ENCODE measurements around the gene VASH1.
"Not testable (repeated sequence)": the region's sequence is repeated elsewhere in the genome, so short reads cannot be mapped to it uniquely, and the experiment has no call there.

Gene VASH1

GRCh38 chr14:76721506-76721905 is 39.8 kb upstream of the VASH1 start:
- H3K4me3 ChIP-seq (ENCODE audit: low read depth, low read length); H2AFZ ChIP-seq (ENCODE audit: low read length, unreplicated experiment); H3K4me1 ChIP-seq (ENCODE audit: control insufficient read depth, insufficient read depth, low read length, unreplicated experiment); H3K79me2 ChIP-seq (ENCODE audit: control insufficient read depth, insufficient read depth, low read length, unreplicated experiment); H3K36me3 ChIP-seq (ENCODE audit: insufficient read depth, low read length); H3K27ac ChIP-seq (ENCODE audit: low read depth, low read length): not testable (repeated sequence)
- peaks cover 50% of the 10 kb centered on the region for H3K27me3 ChIP-seq (ENCODE audit: insufficient read depth, low read length)

- Histone ChIP-seq H3K79me2 (ENCODE audit: control insufficient read depth, insufficient read depth, low read length, unreplicated experiment) (no peaks in the 10 kb centered on the region), H2AFZ (ENCODE audit: low read length, unreplicated experiment) (no peak overlapping the region), H3K36me3 (ENCODE audit: insufficient read depth, low read length) (no peaks in the 10 kb centered on the region), H3K27me3 (ENCODE audit: insufficient read depth, low read length) (peaks cover 64% of the 10 kb centered on the region), H3K4me1 (ENCODE audit: control insufficient read depth, insufficient read depth, low read length, unreplicated experiment) (peaks cover 7% of the 10 kb centered on the region), H3K27ac (ENCODE audit: low read depth, low read length) (no peak overlapping the region), H3K4me3 (ENCODE audit: low read depth, low read length) (no peak overlapping the region)
Measured at GRCh38 chr14:76724651-76725550, 36.4 kb upstream of the VASH1 start.

- H3K27me3 ChIP-seq (ENCODE audit: insufficient read depth, low read length): peaks cover 81% of the 10 kb centered on the region
- no peaks in the 10 kb centered on the region for H3K36me3 ChIP-seq (ENCODE audit: insufficient read depth, low read length)
- no peaks in the 10 kb centered on the region for H3K4me1 ChIP-seq (ENCODE audit: control insufficient read depth, insufficient read depth, low read length, unreplicated experiment)
- H3K27ac ChIP-seq (ENCODE audit: low read depth, low read length): no peak overlapping the region
- no peak overlapping the region for H3K4me3 ChIP-seq (ENCODE audit: low read depth, low read length)
- no peak overlapping the region for H2AFZ ChIP-seq (ENCODE audit: low read length, unreplicated experiment)
- H3K79me2 ChIP-seq (ENCODE audit: control insufficient read depth, insufficient read depth, low read length, unreplicated experiment): no peaks in the 10 kb centered on the region
Measured at GRCh38 chr14:76726551-76726970, 34.7 kb upstream of the VASH1 start.

- Histone ChIP-seq H2AFZ (ENCODE audit: low read length, unreplicated experiment) (no peak overlapping the region), H3K4me1 (ENCODE audit: control insufficient read depth, insufficient read depth, low read length, unreplicated experiment) (no peaks in the 10 kb centered on the region), H3K27ac (ENCODE audit: low read depth, low read length) (no peak overlapping the region), H3K4me3 (ENCODE audit: low read depth, low read length) (no peak overlapping the region), H3K36me3 (ENCODE audit: insufficient read depth, low read length) (no peaks in the 10 kb centered on the region), H3K27me3 (ENCODE audit: insufficient read depth, low read length) (peaks cover 84% of the 10 kb centered on the region), H3K79me2 (ENCODE audit: control insufficient read depth, insufficient read depth, low read length, unreplicated experiment) (no peaks in the 10 kb centered on the region)
Measured at GRCh38 chr14:76727384-76727783, 33.9 kb upstream of the VASH1 start.

- Histone ChIP-seq H3K4me3 (ENCODE audit: low read depth, low read length) (no peak overlapping the region), H3K79me2 (ENCODE audit: control insufficient read depth, insufficient read depth, low read length, unreplicated experiment) (no peaks in the 10 kb centered on the region), H2AFZ (ENCODE audit: low read length, unreplicated experiment) (no peak overlapping the region), H3K36me3 (ENCODE audit: insufficient read depth, low read length) (no peaks in the 10 kb centered on the region), H3K27ac (ENCODE audit: low read depth, low read length) (no peak overlapping the region), H3K27me3 (ENCODE audit: insufficient read depth, low read length) (peaks cover 84% of the 10 kb centered on the region), H3K4me1 (ENCODE audit: control insufficient read depth, insufficient read depth, low read length, unreplicated experiment) (no peaks in the 10 kb centered on the region)
Measured at GRCh38 chr14:76727901-76728300, 33.4 kb upstream of the VASH1 start.

GRCh38 chr14:76729258-76729657 is 32.0 kb upstream of the VASH1 start:
- no peak overlapping the region for H3K4me3 ChIP-seq (ENCODE audit: low read depth, low read length)
- no peaks in the 10 kb centered on the region for H3K36me3 ChIP-seq (ENCODE audit: insufficient read depth, low read length)
- H2AFZ ChIP-seq (ENCODE audit: low read length, unreplicated experiment): no peak overlapping the region
- no peaks in the 10 kb centered on the region for H3K4me1 ChIP-seq (ENCODE audit: control insufficient read depth, insufficient read depth, low read length, unreplicated experiment)
- H3K27me3 ChIP-seq (ENCODE audit: insufficient read depth, low read length): peaks cover 76% of the 10 kb centered on the region
- no peaks in the 10 kb centered on the region for H3K79me2 ChIP-seq (ENCODE audit: control insufficient read depth, insufficient read depth, low read length, unreplicated experiment)
- no peak overlapping the region for H3K27ac ChIP-seq (ENCODE audit: low read depth, low read length)

- Histone ChIP-seq H3K79me2 (ENCODE audit: control insufficient read depth, insufficient read depth, low read length, unreplicated experiment) (no peaks in the 10 kb centered on the region), H2AFZ (ENCODE audit: low read length, unreplicated experiment) (no peak overlapping the region), H3K27me3 (ENCODE audit: insufficient read depth, low read length) (peaks cover 69% of the 10 kb centered on the region), H3K4me1 (ENCODE audit: control insufficient read depth, insufficient read depth, low read length, unreplicated experiment) (no peaks in the 10 kb centered on the region), H3K36me3 (ENCODE audit: insufficient read depth, low read length) (no peaks in the 10 kb centered on the region), H3K4me3 (ENCODE audit: low read depth, low read length) (no peak overlapping the region), H3K27ac (ENCODE audit: low read depth, low read length) (no peak overlapping the region)
Measured at GRCh38 chr14:76729953-76730505, 31.2 kb upstream of the VASH1 start.

- H3K4me3 ChIP-seq (ENCODE audit: low read depth, low read length); H3K4me1 ChIP-seq (ENCODE audit: control insufficient read depth, insufficient read depth, low read length, unreplicated experiment); H3K36me3 ChIP-seq (ENCODE audit: insufficient read depth, low read length); H3K79me2 ChIP-seq (ENCODE audit: control insufficient read depth, insufficient read depth, low read length, unreplicated experiment); H2AFZ ChIP-seq (ENCODE audit: low read length, unreplicated experiment); H3K27ac ChIP-seq (ENCODE audit: low read depth, low read length): not testable (repeated sequence)
- H3K27me3 ChIP-seq (ENCODE audit: insufficient read depth, low read length): peaks cover 51% of the 10 kb centered on the region
Measured at GRCh38 chr14:76734501-76734900, 26.8 kb upstream of the VASH1 start.

GRCh38 chr14:76736514-76736913 is 24.8 kb upstream of the VASH1 start:
- no peak overlapping the region for H2AFZ ChIP-seq (ENCODE audit: low read length, unreplicated experiment)
- H3K27ac ChIP-seq (ENCODE audit: low read depth, low read length): no peak overlapping the region
- H3K27me3 ChIP-seq (ENCODE audit: insufficient read depth, low read length): peaks cover 35% of the 10 kb centered on the region
- no peaks in the 10 kb centered on the region for H3K4me1 ChIP-seq (ENCODE audit: control insufficient read depth, insufficient read depth, low read length, unreplicated experiment)
- H3K79me2 ChIP-seq (ENCODE audit: control insufficient read depth, insufficient read depth, low read length, unreplicated experiment): no peaks in the 10 kb centered on the region
- H3K4me3 ChIP-seq (ENCODE audit: low read depth, low read length): no peak overlapping the region
- H3K36me3 ChIP-seq (ENCODE audit: insufficient read depth, low read length): no peaks in the 10 kb centered on the region

GRCh38 chr14:76741074-76741473 is 20.2 kb upstream of the VASH1 start:
- no peak overlapping the region for H3K27ac ChIP-seq (ENCODE audit: low read depth, low read length)
- H3K79me2 ChIP-seq (ENCODE audit: control insufficient read depth, insufficient read depth, low read length, unreplicated experiment): no peaks in the 10 kb centered on the region
- H2AFZ ChIP-seq (ENCODE audit: low read length, unreplicated experiment): no peak overlapping the region

GRCh38 chr14:76742185-76742584 is 19.1 kb upstream of the VASH1 start:
- Histone ChIP-seq H3K4me1 (ENCODE audit: control insufficient read depth, insufficient read depth, low read length, unreplicated experiment) (no peaks in the 10 kb centered on the region), H3K79me2 (ENCODE audit: control insufficient read depth, insufficient read depth, low read length, unreplicated experiment) (no peaks in the 10 kb centered on the region), H3K36me3 (ENCODE audit: insufficient read depth, low read length) (no peaks in the 10 kb centered on the region), H3K27me3 (ENCODE audit: insufficient read depth, low read length) (peaks cover 22% of the 10 kb centered on the region), H2AFZ (ENCODE audit: low read length, unreplicated experiment) (no peak overlapping the region), H3K27ac (ENCODE audit: low read depth, low read length) (no peak overlapping the region), H3K4me3 (ENCODE audit: low read depth, low read length) (no peak overlapping the region)

More at GRCh38 chr14:76741074-76741473, 20.2 kb upstream of the VASH1 start:
- Histone ChIP-seq H3K27me3 (ENCODE audit: insufficient read depth, low read length) (peaks cover 25% of the 10 kb centered on the region), H3K4me3 (ENCODE audit: low read depth, low read length) (no peak overlapping the region), H3K36me3 (ENCODE audit: insufficient read depth, low read length) (no peaks in the 10 kb centered on the region), H3K4me1 (ENCODE audit: control insufficient read depth, insufficient read depth, low read length, unreplicated experiment) (no peaks in the 10 kb centered on the region)

Measured in ACC112 (cell line).